22Rv1 (cell line): Measurements from ENCODE around the gene MVP.

Experiments used
- H3K27ac ChIP-seq: fragments of 450-650 bp; 2 replicates; pipeline ENCODE4 v1.5.1; 2017
- CTCF ChIP-seq: fragments of 450-650 bp; IDR thresholded peaks from 2 replicates; pipeline ENCODE4 v1.5.1; 2017; ENCODE audit warnings: mild to moderate bottlenecking
- ZFX ChIP-seq: fragments of 450-650 bp; IDR thresholded peaks from 2 replicates; pipeline ENCODE4 v1.6.1; 2017; ENCODE audit warnings: antibody characterized with exemption, borderline replicate concordance

The MVP gene

GRCh38 chr16:29806099-29806579, 14.1 kb upstream of the MVP start, which contains the start of gene MAZ:
MAZ (plus strand) TSS chr16:29806529; CDS start chr16:29806702, 173 bp downstream.
- TF ChIP-seq CTCF (no peak), ZFX (no peak)
- H3K27ac ChIP-seq, result peak within 1 kb of the TSS; percentile 100

GRCh38 chr16:29806641-29807425, 13.4 kb upstream of the MVP start:
- no peak for TF ChIP-seq CTCF
- no peak for TF ChIP-seq ZFX
- peak overlapping the region; percentile 100 for H3K27ac ChIP-seq

- peak overlapping the region; percentile 100 for H3K27ac ChIP-seq
- TF ChIP-seq ZFX, result no peak
- peak; percentile 65 for TF ChIP-seq CTCF
Measured at GRCh38 chr16:29807426-29808218, 12.6 kb upstream of the MVP start.

- peak overlapping the region; percentile 100 for H3K27ac ChIP-seq
Measured at GRCh38 chr16:29808219-29808900, 11.9 kb upstream of the MVP start.

GRCh38 chr16:29809031-29809747, 11.1 kb upstream of the MVP start:
- H3K27ac ChIP-seq, result peak overlapping the region; percentile 100
- TF ChIP-seq ZFX, result no peak
- no peak for TF ChIP-seq CTCF

More at GRCh38 chr16:29808219-29808900, 11.9 kb upstream of the MVP start:
- TF ChIP-seq CTCF, result no peak
- TF ChIP-seq ZFX, result no peak

GRCh38 chr16:29809850-29810698, 10.2 kb upstream of the MVP start:
- peak overlapping the region; percentile 100 for H3K27ac ChIP-seq
- no peak for TF ChIP-seq CTCF
- no peak for TF ChIP-seq ZFX
